WTC11 (cell line): Measurements from ENCODE around the gene BCAP29.

Experiments
- CREB1 ChIP-seq: sonication (generic); formaldehyde crosslinking; IDR thresholded peaks from 2 replicates; pipeline ENCODE4 v1.8.0; 2023; ENCODE audit warnings: mild to moderate bottlenecking, missing genetic modification reagents
- ETV6 ChIP-seq: sonication (generic); formaldehyde crosslinking; IDR thresholded peaks from 2 replicates; pipeline ENCODE4 v1.8.1; 2022; ENCODE audit warnings: mild to moderate bottlenecking, missing genetic modification reagents
- FOXJ3 ChIP-seq: sonication (generic); formaldehyde crosslinking; IDR thresholded peaks from 2 replicates; pipeline ENCODE4 v1.9.0; 2021; ENCODE audit warnings: missing genetic modification reagents, mild to moderate bottlenecking, borderline replicate concordance
- JUN ChIP-seq: sonication (generic); formaldehyde crosslinking; IDR thresholded peaks from 2 replicates; pipeline ENCODE4 v1.8.0; 2023; ENCODE audit warnings: mild to moderate bottlenecking, missing genetic modification reagents
- NFYB ChIP-seq: sonication (generic); formaldehyde crosslinking; conservative IDR thresholded peaks from 2 replicates; pipeline ENCODE4 v1.8.0; 2022; ENCODE audit warnings: low read depth, missing genetic modification reagents
- NR2C2 ChIP-seq: sonication (generic); formaldehyde crosslinking; IDR thresholded peaks from 2 replicates; pipeline ENCODE4 v1.8.0; 2022; ENCODE audit warnings: mild to moderate bottlenecking, missing genetic modification reagents
- SP1 ChIP-seq: sonication (generic); formaldehyde crosslinking; conservative IDR thresholded peaks from 2 replicates; pipeline ENCODE4 v1.8.1; 2022; ENCODE audit warnings: missing genetic modification reagents
- ZNF121 ChIP-seq: sonication (generic); formaldehyde crosslinking; IDR thresholded peaks from 2 replicates; pipeline ENCODE4 v1.8.0; 2023; ENCODE audit warnings: missing genetic modification reagents
- ZNF396 ChIP-seq: fragments of 250-450 bp; sonication (Bioruptor Pico); IDR thresholded peaks from 2 replicates; pipeline ENCODE4 v1.8.0; 2021; ENCODE audit warnings: mild to moderate bottlenecking, moderate library complexity, borderline replicate concordance
- TF ChIP-seq, protein P1 (sequence below): fragments of 200-600 bp; IDR thresholded peaks from 2 replicates; pipeline ENCODE4 v1.8.0; 2022; ENCODE audit warnings: antibody characterized with exemption
- TF ChIP-seq, protein P2 (sequence below): sonication (generic); formaldehyde crosslinking; conservative IDR thresholded peaks from 2 replicates; pipeline ENCODE4 v1.8.1; 2022; ENCODE audit warnings: mild to moderate bottlenecking, missing genetic modification reagents

DNA sequence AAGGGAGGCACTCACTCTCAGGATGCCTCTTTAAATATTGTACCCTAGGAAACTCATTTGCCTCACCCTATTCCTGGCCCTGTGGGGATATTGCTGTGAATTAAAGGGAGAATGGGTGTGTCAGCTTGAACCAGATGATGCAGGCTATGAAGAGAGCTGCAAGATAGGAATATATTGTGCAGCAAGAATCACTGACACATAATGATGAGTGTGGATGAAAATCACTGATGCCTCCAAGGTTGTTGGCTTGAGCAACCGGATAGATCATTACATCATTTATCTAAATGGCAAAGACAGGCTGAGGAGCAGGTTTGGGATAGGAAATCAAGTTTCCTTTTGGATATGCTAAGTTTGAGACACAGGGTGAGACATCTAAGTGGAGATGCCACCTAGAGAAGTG lies 86.7 kb downstream of the BCAP29 start:
- TF ChIP-seq ZNF121 (CRISPR knock-in tag) (no peak), CREB1 (no peak), JUN (no peak), NFYB (no peak), NR2C2 (CRISPR knock-in tag) (no peak), ETV6 (CRISPR knock-in tag) (no peak), SP1 (CRISPR knock-in tag) (no peak), ZNF396 (no peak), FOXJ3 (CRISPR knock-in tag) (no peak)
- TF ChIP-seq, protein P1, sequence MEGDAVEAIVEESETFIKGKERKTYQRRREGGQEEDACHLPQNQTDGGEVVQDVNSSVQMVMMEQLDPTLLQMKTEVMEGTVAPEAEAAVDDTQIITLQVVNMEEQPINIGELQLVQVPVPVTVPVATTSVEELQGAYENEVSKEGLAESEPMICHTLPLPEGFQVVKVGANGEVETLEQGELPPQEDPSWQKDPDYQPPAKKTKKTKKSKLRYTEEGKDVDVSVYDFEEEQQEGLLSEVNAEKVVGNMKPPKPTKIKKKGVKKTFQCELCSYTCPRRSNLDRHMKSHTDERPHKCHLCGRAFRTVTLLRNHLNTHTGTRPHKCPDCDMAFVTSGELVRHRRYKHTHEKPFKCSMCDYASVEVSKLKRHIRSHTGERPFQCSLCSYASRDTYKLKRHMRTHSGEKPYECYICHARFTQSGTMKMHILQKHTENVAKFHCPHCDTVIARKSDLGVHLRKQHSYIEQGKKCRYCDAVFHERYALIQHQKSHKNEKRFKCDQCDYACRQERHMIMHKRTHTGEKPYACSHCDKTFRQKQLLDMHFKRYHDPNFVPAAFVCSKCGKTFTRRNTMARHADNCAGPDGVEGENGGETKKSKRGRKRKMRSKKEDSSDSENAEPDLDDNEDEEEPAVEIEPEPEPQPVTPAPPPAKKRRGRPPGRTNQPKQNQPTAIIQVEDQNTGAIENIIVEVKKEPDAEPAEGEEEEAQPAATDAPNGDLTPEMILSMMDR = no peak
- TF ChIP-seq, protein P2, sequence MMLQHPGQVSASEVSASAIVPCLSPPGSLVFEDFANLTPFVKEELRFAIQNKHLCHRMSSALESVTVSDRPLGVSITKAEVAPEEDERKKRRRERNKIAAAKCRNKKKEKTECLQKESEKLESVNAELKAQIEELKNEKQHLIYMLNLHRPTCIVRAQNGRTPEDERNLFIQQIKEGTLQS (CRISPR knock-in tag) = no peak
